GM19395 (cell line): ENCODE results near the gene KCNG1.

Experiments used
- ATAC-seq: cut with Tn5 transposase; IDR thresholded peaks from one replicate; pipeline ENCODE4 v1.9.1; 2021; ENCODE audit warnings: mild to moderate bottlenecking, moderate library complexity; ENCODE audit not compliant: unreplicated experiment

Gene KCNG1

GRCh38 chr20:51036226-51036625 is 13.3 kb upstream of the KCNG1 start:
- no peak for ATAC-seq

GRCh38 chr20:51034988-51035656 is 12.2 kb upstream of the KCNG1 start:
- no peak for ATAC-seq

GRCh38 chr20:51034476-51034875 is 11.6 kb upstream of the KCNG1 start:
- ATAC-seq = no peak

- ATAC-seq = no peak
Measured at GRCh38 chr20:51029963-51030920, 7.3 kb upstream of the KCNG1 start.

GRCh38 chr20:51029556-51029955 is 6.6 kb upstream of the KCNG1 start:
- ATAC-seq = no peak

GRCh38 chr20:51028616-51029212 is 5.8 kb upstream of the KCNG1 start:
- no peak for ATAC-seq

- no peak for ATAC-seq
Measured at GRCh38 chr20:51027035-51027795, 4.3 kb upstream of the KCNG1 start.

GRCh38 chr20:51026269-51026668 is 3.4 kb upstream of the KCNG1 start:
- ATAC-seq = no peak

GRCh38 chr20:51024761-51025160 is 1.9 kb upstream of the KCNG1 start:
- ATAC-seq = no peak

GRCh38 chr20:51023617-51024155 is 779 bp upstream of the KCNG1 start:
- no peak for ATAC-seq

- ATAC-seq = no peak
Measured at GRCh38 chr20:51022227-51022802, 592 bp downstream of the KCNG1 start.

GRCh38 chr20:51021067-51022025 is 1.6 kb downstream of the KCNG1 start:
- no peak for ATAC-seq

- no peak for ATAC-seq
Measured at GRCh38 chr20:51020657-51021056, 2.2 kb downstream of the KCNG1 start.

GRCh38 chr20:51019656-51020592 is 3.0 kb downstream of the KCNG1 start:
- ATAC-seq = no peak

- no peak for ATAC-seq
Measured at GRCh38 chr20:51017251-51017650, 5.7 kb downstream of the KCNG1 start.

- ATAC-seq = no peak
Measured at GRCh38 chr20:51016521-51016920, 6.4 kb downstream of the KCNG1 start.

GRCh38 chr20:51014797-51015722 is 7.8 kb downstream of the KCNG1 start:
- ATAC-seq = no peak
